GM19397 (cell line): ENCODE data around the gene LY6G5C.
"Not testable (repeated sequence)": the region's sequence is repeated elsewhere in the genome, so short reads cannot be mapped to it uniquely, and the experiment has no call there.

Experiments used
- ATAC-seq: cut with Tn5 transposase; IDR thresholded peaks from one replicate; pipeline ENCODE4 v1.9.1; 2021; ENCODE audit warnings: mild to moderate bottlenecking, moderate library complexity; ENCODE audit not compliant: unreplicated experiment

LY6G5C gene

GRCh38 chr6:31715022-31715958 lies 34.4 kb upstream of the LY6G5C start, which contains the start of gene LY6G6D:
LY6G6D (plus strand) TSS chr6:31715348; CDS start chr6:31715356, 8 bp downstream.
- ATAC-seq, result no peak

- ATAC-seq, result no peak
Measured at GRCh38 chr6:31713991-31714684, 33.3 kb upstream of the LY6G5C start.

GRCh38 chr6:31713465-31713864 lies 32.6 kb upstream of the LY6G5C start:
- no peak for ATAC-seq

- no peak for ATAC-seq
Measured at GRCh38 chr6:31712296-31712695, 31.4 kb upstream of the LY6G5C start.

GRCh38 chr6:31711233-31711632 lies 30.4 kb upstream of the LY6G5C start:
- ATAC-seq, result no peak

- ATAC-seq, result no peak
Measured at GRCh38 chr6:31710523-31711219, 29.8 kb upstream of the LY6G5C start.

GRCh38 chr6:31709157-31709556 lies 28.3 kb upstream of the LY6G5C start:
- ATAC-seq, result not testable (repeated sequence)

- no peak for ATAC-seq
Measured at GRCh38 chr6:31708224-31708623, 27.4 kb upstream of the LY6G5C start.

GRCh38 chr6:31707701-31708100 lies 26.8 kb upstream of the LY6G5C start:
- no peak for ATAC-seq

GRCh38 chr6:31706599-31706998 lies 25.7 kb upstream of the LY6G5C start, which contains the start of gene LY6G6F:
LY6G6F (plus strand) TSS chr6:31706866; CDS start chr6:31706907, 41 bp downstream.
- no peak for ATAC-seq

GRCh38 chr6:31705931-31706330 lies 25.1 kb upstream of the LY6G5C start:
- no peak for ATAC-seq

GRCh38 chr6:31702819-31703716 lies 22.2 kb upstream of the LY6G5C start, which contains the start of gene ABHD16A:
ABHD16A (minus strand) TSS chr6:31703324; CDS start chr6:31703281, 43 bp downstream.
- ATAC-seq, result peak; percentile 91

- no peak for ATAC-seq
Measured at GRCh38 chr6:31702405-31702818, 21.5 kb upstream of the LY6G5C start.

- ATAC-seq, result no peak
Measured at GRCh38 chr6:31701666-31702404, 21.0 kb upstream of the LY6G5C start.

GRCh38 chr6:31700740-31701401 lies 20.0 kb upstream of the LY6G5C start:
- ATAC-seq, result no peak

GRCh38 chr6:31697555-31697954 lies 16.7 kb upstream of the LY6G5C start:
- no peak for ATAC-seq

GRCh38 chr6:31693535-31693934 lies 12.7 kb upstream of the LY6G5C start:
- ATAC-seq, result no peak

- ATAC-seq, result no peak
Measured at GRCh38 chr6:31692886-31693285, 12.0 kb upstream of the LY6G5C start.

GRCh38 chr6:31692353-31692752 lies 11.5 kb upstream of the LY6G5C start:
- ATAC-seq, result no peak
